Liver (tissue), 9 donors: ENCODE results near the gene TET3. TPM values are rescaled to one million over a fixed set of nuclear protein-coding genes. Genes with fewer than 3 reads are reported as not detected.
"Not testable (repeated sequence)": the region's sequence is repeated elsewhere in the genome, so short reads cannot be mapped to it uniquely, and the experiment has no call there.

Experiments
- DNase-seq: peaks from one replicate; pipeline ENCODE4 v3.0.0-alpha.2; 2017; ENCODE audit warnings: low spot score
- H3K27ac ChIP-seq, 2 donors: one replicate each; pipeline ENCODE4 v1.7.0; 2013; ENCODE audit warnings: inconsistent platforms in 2 of 2, low read length in 2 of 2, control low read depth in 1 of 2, low read depth in 1 of 2, mild to moderate bottlenecking in 1 of 2
- H3K27me3 ChIP-seq, 4 donors: one replicate each; pipeline versions ENCODE4 v1.6.1 to v1.7.0; 2013; ENCODE audit warnings: low read length in 3 of 4, inconsistent platforms in 1 of 4, mild to moderate bottlenecking in 1 of 4, moderate library complexity in 1 of 4; ENCODE audit not compliant: control insufficient read depth in 4 of 4, insufficient read depth in 4 of 4
- H3K36me3 ChIP-seq, 4 donors: one replicate each; pipeline versions ENCODE4 v1.6.1 to v1.7.0; 2013; ENCODE audit warnings: low read length in 3 of 4, mild to moderate bottlenecking in 3 of 4, low read depth in 1 of 4, moderate library complexity in 1 of 4; ENCODE audit not compliant: control insufficient read depth in 4 of 4, insufficient read depth in 3 of 4
- H3K4me1 ChIP-seq, 4 donors: one replicate each; pipeline versions ENCODE4 v1.6.1 to v1.7.0; 2013; ENCODE audit warnings: low read length in 3 of 4, mild to moderate bottlenecking in 3 of 4, moderate library complexity in 1 of 4; ENCODE audit not compliant: control insufficient read depth in 4 of 4, insufficient read depth in 4 of 4
- H3K4me3 ChIP-seq, 3 donors: one replicate each; pipeline versions ENCODE4 v1.6.1 to v1.7.0; 2013; ENCODE audit warnings: low read length in 3 of 3, control low read depth in 1 of 3, low read depth in 1 of 3, mild to moderate bottlenecking in 1 of 3
- H3K9ac ChIP-seq, 2 donors: one replicate each; pipeline ENCODE4 v1.7.0; 2013; ENCODE audit warnings: low read length in 2 of 2, mild to moderate bottlenecking in 2 of 2, moderate library complexity in 2 of 2, control low read depth in 1 of 2, low read depth in 1 of 2
- H3K9me3 ChIP-seq, 4 donors: one replicate each; pipeline versions ENCODE4 v1.6.1 to v1.7.0; 2013; ENCODE audit warnings: low read length in 3 of 4; ENCODE audit not compliant: control insufficient read depth in 4 of 4
- CTCF ChIP-seq: fragments of 150-350 bp; IDR thresholded peaks from 2 replicates; pipeline ENCODE4 v1.5.1; 2017; ENCODE audit warnings: improper control_type of control experiment, low read depth, low read length; ENCODE audit not compliant: missing input control
- FOXA1 ChIP-seq: IDR thresholded peaks from 2 replicates; pipeline ENCODE4 v1.6.1; 2016; ENCODE audit warnings: antibody characterized with exemption
- GABPA ChIP-seq, 2 donors: IDR thresholded peaks in 1 of 2; conservative IDR thresholded peaks in 1 of 2; 2 replicates each; pipeline ENCODE4 v1.6.1; 2016; ENCODE audit warnings: antibody characterized with exemption in 2 of 2, mild to moderate bottlenecking in 1 of 2, moderate library complexity in 1 of 2
- HNF4A ChIP-seq, 2 donors: conservative IDR thresholded peaks; 2 replicates each; pipeline ENCODE4 v1.6.1; 2016; ENCODE audit warnings: antibody characterized with exemption in 2 of 2, mild to moderate bottlenecking in 2 of 2
- HNF4G ChIP-seq: IDR thresholded peaks from 2 replicates; pipeline ENCODE4 v1.6.1; 2016; ENCODE audit warnings: antibody characterized with exemption
- MAX ChIP-seq: IDR thresholded peaks from 2 replicates; pipeline ENCODE4 v1.6.1; 2016; ENCODE audit warnings: antibody characterized with exemption
- NR2F2 ChIP-seq: IDR thresholded peaks from 2 replicates; pipeline ENCODE4 v1.6.1; 2016; ENCODE audit warnings: antibody characterized with exemption
- RAD21 ChIP-seq, 2 donors: IDR thresholded peaks; 2 replicates each; pipeline ENCODE4 v1.6.1; 2016; ENCODE audit warnings: antibody characterized with exemption in 2 of 2, mild to moderate bottlenecking in 2 of 2
- SP1 ChIP-seq: IDR thresholded peaks from 2 replicates; pipeline ENCODE4 v1.6.1; 2018; ENCODE audit warnings: antibody characterized with exemption, mild to moderate bottlenecking
- TAF1 ChIP-seq: conservative IDR thresholded peaks from 2 replicates; pipeline ENCODE4 v1.6.1; 2016; ENCODE audit warnings: antibody characterized with exemption, mild to moderate bottlenecking
- WGBS: extraction: QIAGEN DNeasy Blood & Tissue Kit; methylation state at CpG from one replicate; pipeline ENCODE4 v1.1.7; 2013; 5-methylcytosine and 5-hydroxymethylcytosine counted together
- polyA plus RNA-seq, 2 donors: library from polyadenylated mRNA; stranded (reverse) in 1 of 2; unstranded in 1 of 2; fragments of 200-250 nt in 1 of 2; fragments of >200 nt in 1 of 2; fragmentation: Nextera tagmentation in 1 of 2; extraction: Ambion mirVana in 1 of 2; gene quantifications; one replicate each; pipeline versions ENCODE4 v1.2.1 to v1.2.3, GENCODE V29; 2013 to 2015
- total RNA-seq, 2 donors: library from RNA; depleted of rRNA; stranded (reverse); fragments of >200 nt; gene quantifications; one replicate each; pipeline ENCODE4 v1.2.3, GENCODE V29; 2014
- donor health status: healthy.
- donor health status: healthy.
- donor health status: healthy.
- donor health status: healthy.
- donor health status: healthy.

Gene TET3
- total and polyA plus RNA-seq, 4 donors = 0.89 to 16.2 (median 3.2) TPM

GRCh38 chr2:73938718-73939352 is 45.9 kb upstream of the TET3 start:
- no peak overlapping the region for H3K9ac ChIP-seq
- H3K27me3 ChIP-seq = no peaks in the 10 kb centered on the region
- TF ChIP-seq CTCF = no peak
- no peak for TF ChIP-seq GABPA (IDR thresholded peaks at IDR 0.05 in 1 of 2, conservative IDR thresholded peaks at IDR 0.05 in 1 of 2)
- TF ChIP-seq TAF1 = no peak
- TF ChIP-seq NR2F2 = no peak
- no peak for TF ChIP-seq SP1
- no peak for TF ChIP-seq FOXA1
- no peak for TF ChIP-seq RAD21 (IDR thresholded peaks at IDR 0.05)
- no peak for TF ChIP-seq HNF4A (conservative IDR thresholded peaks at IDR 0.05)
- no peak for TF ChIP-seq HNF4G
- 86% methylated on average over 5 of the region's 5 CpGs for WGBS
- no peak overlapping the region for H3K4me3 ChIP-seq
- no peaks in the 10 kb centered on the region for H3K9me3 ChIP-seq
- no peak overlapping the region for H3K27ac ChIP-seq
- no peaks in the 10 kb centered on the region for H3K4me1 ChIP-seq
- no peak for DNase-seq
- H3K36me3 ChIP-seq = peaks cover 0 to 13% (median 2%) of the 10 kb centered on the region in 4 donors

GRCh38 chr2:73939419-73939818 is 45.3 kb upstream of the TET3 start:
- no peak overlapping the region for H3K4me3 ChIP-seq
- 97% methylated on average over 2 of the region's 2 CpGs for WGBS
- no peak for DNase-seq
- TF ChIP-seq RAD21 (IDR thresholded peaks at IDR 0.05) (peak in 1 of 2 donors; percentile 5), MAX (no peak), CTCF (no peak)
- H3K27ac ChIP-seq = no peak overlapping the region
- H3K4me1 ChIP-seq = no peaks in the 10 kb centered on the region
- peaks cover 0 to 13% (median 2%) of the 10 kb centered on the region in 4 donors for H3K36me3 ChIP-seq
- no peaks in the 10 kb centered on the region for H3K9me3 ChIP-seq
- H3K9ac ChIP-seq = no peak overlapping the region
- H3K27me3 ChIP-seq = no peaks in the 10 kb centered on the region

GRCh38 chr2:73940066-73940465 is 44.6 kb upstream of the TET3 start:
- H3K4me1 ChIP-seq, DNase-seq, H3K9ac ChIP-seq, H3K27me3 ChIP-seq, H3K4me3 ChIP-seq, H3K27ac ChIP-seq, H3K9me3 ChIP-seq: not testable (repeated sequence)
- peaks cover 0 to 13% (median 2%) of the 10 kb centered on the region in 4 donors for H3K36me3 ChIP-seq
- 100% methylated on average over 1 of the region's 1 CpG for WGBS
